Hindlimb muscle (tissue), 1 donor: ENCODE measurements around the gene IQSEC3. TPM values are rescaled to one million over a fixed set of nuclear protein-coding genes. Genes with fewer than 3 reads are reported as not detected.

Experiments
- DNase-seq: peaks from one replicate; pipeline ENCODE4 v3.0.0-alpha.2; 2013
- polyA plus RNA-seq: library from polyadenylated mRNA; unstranded; fragments of 120-200 nt; gene quantifications from one replicate; pipeline ENCODE4 v1.2.1, GENCODE V29; 2013; ENCODE audit not compliant: insufficient read length

The IQSEC3 gene
- polyA plus RNA-seq, 1 donor = 2.9 TPM

DNA sequence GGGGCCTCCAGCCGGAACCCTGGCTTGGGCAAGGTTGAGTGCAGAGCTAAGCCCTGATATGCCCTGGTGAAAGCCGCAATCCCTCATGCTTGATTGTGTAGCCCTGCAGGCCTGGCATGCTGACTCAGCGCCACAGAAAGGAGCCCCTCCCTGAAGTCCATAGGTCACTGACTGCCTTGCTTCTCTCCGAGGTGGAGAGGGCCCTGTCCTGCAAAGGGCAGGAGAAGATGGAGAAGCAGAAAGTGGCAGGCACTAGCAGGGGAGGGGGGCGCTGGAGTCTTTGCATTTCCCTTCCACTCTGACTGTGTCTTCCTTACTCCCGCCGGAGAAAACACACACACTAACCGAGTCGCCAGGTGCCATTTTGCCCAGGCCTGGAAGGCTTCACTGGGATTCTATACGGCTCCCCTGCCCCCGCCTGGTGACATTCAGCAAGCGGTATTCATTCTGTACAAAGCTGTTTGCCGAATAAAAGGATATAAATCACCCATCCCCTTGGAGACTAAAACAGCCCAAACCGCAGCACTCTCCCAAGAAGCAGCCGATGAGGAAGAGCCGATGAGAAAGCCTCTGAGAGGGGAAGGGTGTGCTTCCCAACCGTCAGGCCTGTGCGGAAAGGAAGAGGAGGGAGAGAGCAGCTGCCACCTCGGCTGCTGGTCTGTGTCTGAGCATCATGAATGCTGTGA lies 77.5 kb downstream of the IQSEC3 start:
- no peak for DNase-seq

DNA sequence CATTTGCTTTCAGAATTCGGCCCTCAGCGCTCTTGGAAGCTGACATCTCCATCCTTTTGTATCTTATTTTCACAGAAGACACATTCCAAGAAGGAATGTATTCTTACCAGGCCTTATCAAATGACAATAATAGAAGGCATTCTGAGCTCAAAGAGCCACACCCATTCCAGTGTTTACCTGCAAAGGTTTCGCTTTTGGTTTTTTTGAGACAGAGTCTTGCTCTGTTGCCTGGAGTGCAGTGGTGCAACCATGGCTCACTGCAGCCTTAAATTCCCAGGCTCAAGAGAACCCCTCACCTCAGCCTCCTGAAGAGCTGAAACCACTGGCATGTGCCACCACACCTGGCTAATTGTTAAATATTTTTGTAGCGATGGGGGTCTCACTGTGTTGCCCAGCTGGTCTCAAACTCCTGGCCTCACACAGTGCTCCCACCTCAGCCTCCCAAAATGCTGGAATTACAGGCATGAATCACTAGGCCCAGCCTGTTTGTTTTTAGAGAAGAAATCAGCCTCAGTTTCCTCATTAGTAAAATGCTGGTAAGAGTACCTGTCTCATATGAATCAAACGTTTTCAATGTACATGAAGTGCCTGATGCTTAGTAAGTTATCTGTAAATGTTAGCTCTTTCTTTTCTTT lies 78.2 kb downstream of the IQSEC3 start:
- no peak for DNase-seq

DNA sequence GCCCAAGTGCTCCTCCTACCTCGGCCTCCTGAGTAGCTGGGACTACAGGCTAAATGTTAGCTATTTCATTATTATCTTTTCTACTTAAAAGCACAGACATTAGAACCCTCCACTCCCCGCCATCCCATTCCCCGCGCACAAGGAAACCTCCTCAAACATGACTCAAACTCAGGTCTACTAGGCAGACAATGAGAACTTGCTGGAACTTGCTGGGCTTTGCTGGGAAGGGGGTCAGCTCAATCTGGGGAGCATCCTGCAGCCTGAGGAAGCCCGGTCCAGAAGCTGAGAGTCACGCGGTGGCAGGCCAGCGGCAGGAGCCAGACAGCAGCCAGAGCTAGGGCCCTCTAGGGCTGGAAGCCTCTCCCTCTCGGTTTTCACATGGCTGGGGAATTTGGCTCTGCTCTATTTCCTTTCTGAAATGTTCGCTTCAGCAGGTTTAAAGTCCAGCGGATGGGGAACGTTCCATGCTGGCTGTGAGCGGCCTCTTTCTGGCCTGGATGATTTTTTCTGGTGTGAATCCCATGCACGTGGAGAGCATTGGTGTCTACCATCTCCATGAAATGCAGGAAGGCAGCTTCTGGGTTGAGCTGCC lies 78.9 kb downstream of the IQSEC3 start:
- DNase-seq = no peak

DNA sequence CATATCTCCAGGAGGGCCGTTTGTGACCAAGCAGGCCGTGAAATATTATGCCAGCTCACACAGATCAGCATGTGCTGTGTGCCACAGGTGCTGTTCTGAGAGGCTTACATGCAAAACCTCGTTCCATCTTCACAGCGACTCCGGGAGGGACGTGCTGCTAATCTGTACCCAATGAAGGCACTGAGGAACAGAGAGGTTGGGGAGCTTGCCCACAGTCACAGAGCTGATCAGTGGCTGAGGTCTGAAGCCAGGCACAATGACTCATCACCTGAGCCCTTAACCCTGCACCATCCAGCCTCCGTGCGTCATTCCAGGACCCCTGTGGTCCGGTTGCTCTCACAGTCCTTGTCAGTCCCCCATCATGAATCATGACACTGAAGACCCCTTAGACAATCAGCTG lies 80.7 kb downstream of the IQSEC3 start:
- DNase-seq = no peak

DNA sequence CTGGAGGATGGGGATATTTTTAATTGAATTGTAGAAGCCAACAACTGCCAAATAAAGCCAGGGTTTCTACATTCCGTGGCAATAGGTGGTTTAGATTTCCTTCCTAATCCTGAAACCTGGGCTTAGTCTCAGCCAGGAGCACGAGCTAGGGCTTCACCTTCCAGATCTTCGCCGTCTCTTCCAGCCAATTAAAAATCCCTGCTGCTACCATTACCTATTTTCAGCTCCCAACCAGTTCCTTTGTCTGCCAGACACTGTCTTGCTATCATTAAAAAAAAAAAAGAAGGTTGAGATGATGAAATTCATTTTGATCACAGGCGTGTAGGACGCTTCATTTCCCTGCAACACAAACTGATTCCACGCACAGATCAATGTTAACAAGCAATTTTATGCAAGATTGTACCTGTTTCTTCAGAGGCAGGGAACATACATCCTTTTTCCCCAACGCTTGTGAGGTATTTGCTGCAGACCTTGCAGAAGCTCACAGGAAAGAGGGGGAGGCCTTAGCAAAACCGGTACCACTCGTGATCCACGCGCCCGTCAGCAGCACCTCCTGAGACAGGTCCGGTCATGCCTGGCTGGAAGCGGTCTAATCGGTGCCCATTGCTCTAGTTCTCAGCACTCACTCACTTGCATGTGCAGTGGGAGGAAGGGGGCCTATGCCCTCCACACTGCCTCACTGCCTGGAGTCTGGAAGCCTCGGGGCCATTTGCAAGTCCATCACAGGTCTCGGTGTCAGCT lies 82.3 kb downstream of the IQSEC3 start:
- DNase-seq = no peak

DNA sequence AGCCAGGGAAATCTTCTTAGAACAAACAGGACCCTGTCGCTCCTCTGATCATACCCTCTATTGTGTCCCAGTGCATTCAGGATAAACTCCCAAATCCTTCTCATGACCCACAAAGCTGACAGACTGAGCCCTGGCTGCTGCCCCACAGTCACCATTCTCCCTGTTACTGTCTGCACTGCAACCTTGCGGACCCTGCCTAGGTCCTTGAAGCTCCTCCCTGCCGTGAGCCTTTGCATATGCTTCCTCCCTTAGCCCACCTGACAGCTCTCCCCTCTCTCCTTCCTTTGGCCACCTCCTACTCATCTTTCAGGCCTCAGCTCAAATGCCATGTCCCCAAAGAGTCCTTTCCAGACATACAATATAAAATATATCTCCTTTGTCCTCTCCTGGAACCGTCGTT lies 85.0 kb downstream of the IQSEC3 start:
- no peak for DNase-seq

DNA sequence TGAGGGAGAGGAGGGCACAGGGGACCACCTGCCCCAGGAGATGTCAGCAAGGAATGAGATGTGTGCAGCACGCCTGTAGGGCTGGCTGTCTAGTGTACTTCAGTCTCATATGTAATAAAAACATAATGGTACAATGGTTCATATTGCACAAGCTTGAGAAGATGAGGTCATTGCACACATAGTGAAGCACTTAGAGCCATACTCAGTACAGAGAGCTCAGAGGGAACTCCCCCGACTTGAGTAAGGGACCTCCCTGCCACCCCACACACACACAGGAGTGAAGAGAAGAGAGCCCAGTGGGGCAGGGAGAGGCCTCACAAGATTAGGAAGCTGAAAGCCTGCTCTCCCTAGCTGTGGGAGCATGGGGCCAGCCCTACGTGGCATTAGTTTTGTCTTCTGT lies 85.9 kb downstream of the IQSEC3 start:
- no peak for DNase-seq

DNA sequence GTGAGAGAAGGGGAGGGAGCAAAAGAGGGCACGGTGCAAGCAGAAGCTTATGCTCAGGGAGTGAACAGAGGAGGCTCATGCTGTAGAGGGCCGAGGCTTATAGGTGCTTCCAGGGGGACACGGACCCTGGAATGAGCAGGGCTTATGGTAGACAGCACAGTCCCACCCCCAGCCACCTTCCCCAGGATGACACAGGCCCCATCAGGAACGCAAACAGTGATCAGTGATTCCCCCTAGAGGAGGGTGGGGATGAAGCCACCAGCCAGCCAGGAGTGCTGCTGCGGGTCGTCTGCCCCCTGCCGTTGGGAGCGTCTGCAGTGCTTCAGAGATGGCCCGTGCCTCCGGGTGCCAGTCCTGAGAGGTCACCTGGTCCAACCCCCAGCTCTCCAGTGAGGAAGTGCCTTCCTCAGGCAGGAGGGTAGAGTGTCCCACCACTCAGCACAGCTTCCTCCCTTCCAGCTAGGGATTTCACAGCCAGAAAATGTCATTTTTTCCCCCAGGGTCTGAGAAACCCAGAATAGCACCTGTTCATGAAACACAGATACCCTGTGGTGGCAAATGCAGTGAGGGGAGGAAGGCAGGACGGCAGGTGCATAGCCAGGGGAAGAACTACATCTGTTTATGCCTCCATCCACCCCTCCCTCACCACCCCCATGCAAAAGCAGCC lies 86.6 kb downstream of the IQSEC3 start:
- DNase-seq = no peak

DNA sequence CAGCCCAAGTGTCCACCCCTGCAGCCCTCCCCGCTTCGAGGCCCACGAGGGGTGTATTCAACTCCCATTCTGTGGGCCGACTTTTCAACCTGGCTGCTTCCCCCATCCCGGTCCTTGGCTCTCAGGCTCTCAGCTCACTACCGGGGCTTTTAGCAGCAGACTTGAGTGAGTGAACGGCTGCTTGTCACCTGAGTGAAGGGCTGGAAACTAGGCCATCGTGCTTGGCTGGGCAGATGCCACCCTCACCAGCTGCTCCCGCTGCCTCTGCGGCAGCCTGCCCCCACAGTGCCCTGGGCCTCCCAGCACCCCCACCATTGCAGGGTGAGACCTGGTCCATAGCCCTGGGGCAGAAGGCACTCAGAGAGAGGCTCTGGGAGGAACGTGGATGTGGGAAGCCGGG lies 87.5 kb downstream of the IQSEC3 start:
- DNase-seq = no peak

DNA sequence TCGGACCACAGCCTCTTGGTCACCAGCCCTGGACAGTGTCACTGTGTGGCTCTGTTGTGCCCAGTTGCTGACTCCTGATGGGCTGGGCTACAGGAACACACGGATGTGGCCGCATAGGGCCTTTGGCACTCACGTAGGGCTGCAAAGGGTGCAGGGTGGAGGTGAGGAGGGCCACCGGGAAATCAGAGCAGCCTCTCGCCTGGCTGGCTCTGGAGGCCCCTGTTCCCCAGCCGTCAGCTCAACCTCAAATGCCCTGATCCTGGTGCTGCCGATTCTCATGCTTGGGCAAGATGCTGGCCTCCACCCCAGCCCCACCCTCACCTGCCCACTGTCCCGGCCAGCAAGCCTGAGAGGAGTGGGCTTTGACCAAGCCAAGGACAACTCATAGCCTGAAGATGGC lies 88.4 kb downstream of the IQSEC3 start:
- DNase-seq = no peak

DNA sequence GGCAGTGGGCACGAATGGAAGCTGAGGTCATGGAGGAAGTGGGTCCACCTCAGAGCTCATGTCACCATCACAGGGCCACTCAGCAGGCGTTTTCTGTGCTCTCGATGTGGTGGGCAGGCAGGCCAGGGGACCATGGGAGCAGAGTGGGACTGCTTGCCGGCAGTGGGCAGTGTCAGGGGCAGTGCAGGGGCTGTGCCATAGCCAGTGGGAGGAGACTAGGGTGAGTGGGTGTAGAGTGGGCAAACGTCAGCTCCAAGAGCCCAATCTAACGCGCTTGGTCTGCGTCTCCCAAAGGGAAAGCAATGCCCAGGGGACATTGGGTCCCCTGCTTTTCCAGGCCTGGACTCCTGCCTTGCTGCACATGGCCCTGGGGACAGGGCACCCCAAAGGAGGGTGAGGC lies 89.1 kb downstream of the IQSEC3 start:
- no peak for DNase-seq

DNA sequence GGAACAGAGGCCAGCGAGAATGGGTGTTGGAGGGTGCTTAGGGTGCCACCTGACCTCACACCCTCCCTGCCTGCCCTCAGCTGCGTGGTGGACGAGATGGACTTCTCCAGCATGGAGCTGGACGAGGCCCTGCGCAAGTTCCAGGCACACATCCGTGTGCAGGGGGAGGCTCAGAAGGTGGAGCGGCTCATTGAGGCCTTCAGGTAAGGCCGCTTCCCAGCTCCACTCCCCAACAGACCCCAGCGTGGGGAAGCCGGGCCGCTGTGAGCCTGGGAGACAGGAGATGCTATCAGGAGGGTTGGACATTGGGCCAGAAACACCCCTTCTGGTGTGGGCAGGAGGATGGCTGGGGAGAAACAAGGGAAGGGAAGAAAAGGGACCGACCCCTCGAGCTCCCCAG lies 90.4 kb downstream of the IQSEC3 start:
- DNase-seq = no peak

DNA sequence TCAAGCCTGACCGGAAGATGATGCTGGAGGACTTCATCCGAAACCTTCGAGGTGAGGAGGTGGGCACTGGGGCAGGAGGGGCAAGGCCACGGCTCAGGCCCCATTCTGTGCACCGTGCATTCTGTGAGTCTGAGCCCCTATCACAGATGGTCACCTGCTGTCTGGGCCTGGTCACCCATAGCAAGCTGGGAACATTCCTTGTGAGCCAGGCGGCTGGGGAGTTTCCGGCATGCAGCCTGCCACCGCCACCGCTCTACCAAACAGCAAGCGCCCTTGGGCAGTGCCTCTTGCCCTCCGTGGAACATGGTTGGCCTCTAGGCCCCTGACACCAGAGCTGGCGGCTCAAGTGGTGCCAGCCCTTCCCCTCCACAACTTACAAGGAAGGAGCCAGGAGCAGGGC lies 91.1 kb downstream of the IQSEC3 start:
- no peak for DNase-seq

DNA sequence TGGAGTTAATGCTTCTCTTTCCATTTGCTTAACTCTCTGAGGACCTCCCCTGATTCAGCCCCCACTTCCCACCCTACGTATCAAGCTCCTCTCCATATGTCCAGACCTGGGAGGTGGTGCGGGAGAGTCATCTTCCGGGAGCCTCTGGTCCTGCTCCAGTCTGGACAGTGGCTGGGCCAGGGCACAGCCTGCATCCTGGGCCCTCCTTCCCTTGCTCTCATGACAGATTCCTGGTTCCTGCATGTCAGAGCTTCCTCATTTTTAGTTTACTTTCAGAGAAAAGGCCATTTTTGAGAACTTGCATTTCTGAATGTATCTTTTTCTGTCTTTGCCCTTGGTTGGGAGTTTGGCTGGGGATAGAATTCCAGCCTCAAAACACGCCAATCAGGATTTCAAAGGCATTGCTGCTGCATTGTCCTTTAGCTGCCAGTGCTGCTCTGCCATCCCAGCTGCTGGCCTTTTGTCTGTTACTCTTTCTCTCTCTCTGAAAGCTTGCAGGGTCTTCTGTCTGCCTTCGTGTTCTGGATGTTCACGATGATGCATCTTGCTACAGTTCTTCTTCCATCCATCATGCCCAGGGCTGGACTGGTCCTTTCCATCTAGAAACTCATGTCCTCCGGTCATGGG lies 92.7 kb downstream of the IQSEC3 start:
- no peak for DNase-seq

DNA sequence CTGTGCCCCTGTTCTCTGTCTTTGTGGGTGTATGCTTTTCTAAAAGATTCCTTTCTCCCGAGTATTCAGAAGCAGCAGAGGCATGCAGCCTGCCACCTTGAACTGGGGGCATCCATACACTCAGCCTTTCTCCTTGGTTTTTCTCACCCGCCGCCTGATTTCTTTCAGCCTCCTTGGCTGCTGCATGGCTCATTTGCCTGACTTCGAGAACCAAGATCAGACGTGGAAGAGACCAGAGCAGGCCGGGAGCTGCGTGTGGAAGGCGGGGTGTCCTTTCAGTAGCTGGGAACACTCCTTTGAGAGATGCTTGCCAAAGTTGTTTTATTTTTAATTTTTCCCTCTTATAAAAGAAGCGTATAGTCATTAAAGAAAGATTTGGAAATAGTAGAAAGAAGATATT lies 94.3 kb downstream of the IQSEC3 start:
- DNase-seq = no peak

DNA sequence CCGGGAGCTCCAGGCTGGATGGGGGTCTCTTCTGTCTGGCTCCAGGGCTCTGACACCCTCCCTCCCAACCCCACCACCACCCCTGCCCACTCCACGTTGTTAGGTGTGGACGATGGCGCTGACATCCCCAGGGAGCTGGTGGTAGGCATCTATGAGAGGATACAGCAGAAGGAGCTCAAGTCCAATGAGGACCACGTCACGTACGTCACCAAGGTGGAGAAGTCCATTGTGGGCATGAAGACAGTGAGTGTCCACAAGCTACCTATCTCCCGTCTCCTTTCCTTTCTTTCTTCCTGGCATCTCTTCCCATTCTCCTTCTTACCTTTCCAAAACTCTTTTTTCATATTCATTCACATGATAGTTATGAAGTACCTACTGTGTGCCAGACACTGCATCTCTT lies 95.3 kb downstream of the IQSEC3 start:
- DNase-seq = no peak

DNA sequence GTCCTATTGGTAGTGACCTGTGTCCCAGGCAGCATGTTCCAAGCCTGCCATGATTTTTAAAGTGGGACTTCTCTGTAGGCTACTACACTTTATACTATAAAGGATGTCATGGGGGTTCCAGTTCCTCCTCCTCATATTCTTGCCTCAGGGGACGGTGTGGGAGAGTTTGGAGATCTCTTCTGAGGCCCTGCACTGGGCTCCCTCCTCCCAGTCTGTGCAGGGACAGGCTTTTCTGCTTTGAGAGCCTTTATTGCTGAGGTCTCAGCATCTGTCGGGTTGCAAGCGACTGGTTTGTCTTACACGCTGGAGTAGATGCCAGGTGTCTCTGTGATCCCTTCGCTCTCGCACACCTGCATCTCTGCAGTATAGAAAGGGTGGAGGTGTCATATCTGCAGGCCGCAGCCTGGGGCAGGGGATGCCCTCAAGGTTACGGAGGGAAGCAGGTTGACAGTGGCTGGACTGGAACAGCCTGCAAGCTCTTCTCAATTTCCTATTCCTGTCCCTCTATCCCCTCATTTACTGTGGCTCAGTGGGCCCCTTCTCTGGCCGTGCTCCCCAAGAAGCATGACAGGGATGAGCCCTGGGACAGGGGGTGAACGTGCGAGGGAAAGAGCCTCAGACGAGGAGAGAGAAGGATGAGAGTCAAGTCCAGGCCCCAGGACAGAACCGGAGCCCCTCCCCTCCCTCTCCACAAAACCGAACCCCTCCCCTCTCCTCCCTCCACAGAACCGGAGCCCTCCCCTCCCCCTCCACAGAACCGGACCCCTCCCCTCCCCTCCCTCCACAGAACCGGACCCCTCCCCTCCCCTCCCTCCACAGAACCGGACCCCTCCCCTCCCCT lies 96.1 kb downstream of the IQSEC3 start:
- DNase-seq = no peak

DNA sequence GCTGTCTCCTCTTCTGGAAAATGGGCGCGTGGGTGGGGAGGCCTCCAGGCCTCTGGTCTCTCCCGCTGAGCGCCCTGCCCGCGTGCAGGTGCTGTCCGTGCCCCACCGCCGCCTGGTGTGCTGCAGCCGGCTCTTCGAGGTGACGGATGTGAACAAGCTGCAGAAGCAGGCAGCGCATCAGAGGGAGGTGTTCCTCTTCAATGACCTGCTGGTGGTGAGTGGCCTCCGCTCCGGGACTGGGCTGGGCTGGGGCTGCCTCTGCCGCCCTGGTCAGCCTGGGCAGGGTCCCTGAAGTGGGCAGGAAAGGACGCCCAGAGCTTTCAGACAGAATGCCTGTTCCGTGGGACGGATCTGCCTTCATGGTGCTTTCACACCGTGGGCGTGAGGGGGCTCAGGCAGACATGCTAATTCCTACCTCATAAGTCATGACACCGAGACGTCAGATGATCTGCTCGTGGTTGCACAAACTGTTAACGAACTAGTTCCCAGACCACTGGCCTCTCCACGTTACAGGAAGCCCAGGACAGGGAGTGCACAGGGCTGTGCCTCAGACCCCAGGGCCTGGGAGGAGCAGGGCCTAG lies 96.9 kb downstream of the IQSEC3 start:
- no peak for DNase-seq

DNA sequence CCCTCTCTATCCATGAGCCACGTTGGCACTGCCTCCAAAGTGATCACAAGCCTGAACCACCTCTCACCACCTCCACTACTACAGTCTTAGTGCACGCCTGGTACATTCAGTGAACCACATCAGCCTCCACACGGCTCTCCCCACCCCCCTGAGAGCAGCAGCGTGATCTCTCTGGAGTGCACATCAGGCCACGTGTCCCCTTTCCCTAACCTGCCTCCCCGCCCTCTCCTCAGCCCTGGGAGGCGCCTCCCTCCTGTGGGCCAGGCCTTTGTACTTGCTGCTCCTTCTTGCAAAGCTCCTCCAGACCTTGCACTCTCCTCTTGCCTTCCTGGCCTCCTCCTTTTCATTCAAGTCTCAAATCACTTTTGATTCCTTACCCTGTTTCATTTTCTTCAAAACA lies 97.6 kb downstream of the IQSEC3 start:
- no peak for DNase-seq

DNA sequence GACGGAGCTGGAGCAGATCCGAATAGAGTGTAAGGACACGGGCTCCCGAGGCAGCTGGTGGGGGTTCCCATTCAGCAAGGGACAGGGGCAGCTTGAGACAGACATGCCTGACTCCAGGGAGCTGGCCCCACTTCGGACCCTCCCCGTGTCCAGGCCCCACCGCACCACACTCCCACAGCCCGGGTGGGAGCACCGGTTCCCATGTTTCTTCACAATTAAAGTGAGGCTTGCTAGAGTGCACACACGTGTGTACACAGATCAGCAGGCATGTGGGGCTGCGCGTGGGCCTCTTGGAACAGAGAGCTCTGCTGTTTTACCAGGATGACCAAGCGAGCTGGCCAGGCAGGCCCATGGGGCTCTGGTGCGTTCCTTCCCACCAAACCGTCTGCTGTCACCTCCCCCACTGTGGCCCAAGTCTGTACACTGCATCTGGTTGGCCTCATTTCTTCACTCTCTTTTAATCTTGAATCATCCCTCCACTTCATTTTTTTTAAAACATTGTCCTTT lies 99.3 kb downstream of the IQSEC3 start:
- DNase-seq = no peak
